Stimulated activated CD4-positive, alpha-beta T cell treated with anti-CD3 and anti-CD28 coated beads, TNF-alpha, amount 100 ng/mL, for 48 hours (primary cell): Measurements from ENCODE around the gene RASAL2.
"Not testable (repeated sequence)": the region's sequence is repeated elsewhere in the genome, so short reads cannot be mapped to it uniquely, and the experiment has no call there.

Source experiments
- DNase-seq, 3 donors: peaks; one replicate each; pipeline ENCODE4 v3.0.0-alpha.2; 2020; ENCODE audit warnings: low read depth in 3 of 3

RASAL2 gene

GRCh38 chr1:178283409-178283808 is 189.5 kb downstream of the RASAL2 start:
- no peak for DNase-seq

DNA sequence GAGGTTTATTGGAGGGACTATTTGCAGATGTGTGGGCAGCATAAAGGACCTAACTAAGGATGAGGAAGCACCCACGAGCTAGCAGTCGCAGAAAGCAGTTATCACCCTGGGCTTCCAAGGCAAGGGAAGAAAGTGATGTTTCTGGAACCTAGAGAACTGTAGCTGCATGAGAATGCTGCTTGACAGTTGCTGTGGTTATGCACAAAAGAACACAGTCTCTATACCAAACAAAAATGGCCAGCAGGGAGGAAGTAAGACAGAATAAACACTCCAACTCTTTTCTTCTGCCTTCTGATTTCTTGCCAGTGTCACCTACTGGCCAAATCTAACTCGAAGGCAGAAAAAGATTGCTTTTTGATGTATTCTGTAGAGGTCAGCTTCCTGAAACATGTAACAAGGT is 190.2 kb downstream of the RASAL2 start:
- no peak for DNase-seq

GRCh38 chr1:178291166-178291565 is 197.3 kb downstream of the RASAL2 start:
- no peak for DNase-seq

GRCh38 chr1:178294654-178295053 is 200.8 kb downstream of the RASAL2 start:
- DNase-seq, result no peak

DNA sequence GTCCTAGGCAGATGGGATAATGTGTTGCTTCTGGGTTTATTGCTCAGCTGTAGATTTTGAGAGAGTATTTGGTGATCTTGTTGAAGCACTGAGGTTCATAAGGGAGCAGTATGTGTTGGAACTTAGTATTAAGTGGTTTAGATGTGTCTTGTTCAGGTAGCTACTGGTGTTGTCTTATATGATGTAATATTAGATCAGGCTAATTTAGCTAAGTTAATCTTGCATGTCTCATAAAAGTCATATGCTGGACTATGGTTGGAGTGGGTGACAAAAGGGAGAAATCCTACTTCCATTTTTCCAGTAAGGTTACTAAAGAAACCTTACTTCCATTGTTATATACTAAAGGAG is 206.4 kb downstream of the RASAL2 start:
- DNase-seq, result no peak

DNA sequence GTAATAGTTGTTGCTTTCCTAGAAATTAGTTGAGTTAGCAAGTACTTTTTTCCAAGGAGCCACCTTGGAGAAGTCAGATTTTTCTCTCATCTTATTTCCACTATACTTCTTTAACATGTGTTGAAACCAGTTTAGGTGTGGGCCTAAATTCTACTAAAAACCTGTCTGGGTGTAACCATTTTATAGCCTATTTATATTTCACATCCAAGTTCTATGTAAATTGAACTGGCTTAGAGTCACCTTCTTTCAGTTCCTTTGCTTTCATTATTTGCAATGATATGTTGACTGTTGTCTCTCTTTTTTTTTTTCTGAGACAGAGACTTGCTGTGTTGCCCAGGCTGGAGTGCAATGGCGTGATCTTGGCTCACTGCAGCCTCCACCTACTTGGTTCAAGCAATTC is 207.2 kb downstream of the RASAL2 start:
- no peak for DNase-seq

DNA sequence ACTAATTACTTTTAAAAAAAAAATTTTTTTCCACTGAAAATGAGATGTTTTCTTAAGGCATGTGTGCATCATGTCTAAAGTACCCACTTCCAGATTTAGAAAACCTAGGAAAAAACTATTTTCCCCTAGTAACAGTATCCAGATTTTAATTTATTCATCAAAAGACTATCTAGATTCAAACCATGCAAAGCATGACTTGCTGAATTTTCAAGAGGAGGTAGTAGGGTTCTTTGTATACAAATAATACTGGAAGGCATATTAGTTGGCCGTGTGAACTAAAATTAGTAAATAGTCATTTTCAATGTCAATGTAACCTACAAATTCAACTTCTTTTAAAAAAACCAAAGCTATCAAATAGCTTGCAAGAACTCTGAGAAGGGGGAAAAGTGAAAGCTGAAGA is 213.4 kb downstream of the RASAL2 start:
- no peak for DNase-seq

DNA sequence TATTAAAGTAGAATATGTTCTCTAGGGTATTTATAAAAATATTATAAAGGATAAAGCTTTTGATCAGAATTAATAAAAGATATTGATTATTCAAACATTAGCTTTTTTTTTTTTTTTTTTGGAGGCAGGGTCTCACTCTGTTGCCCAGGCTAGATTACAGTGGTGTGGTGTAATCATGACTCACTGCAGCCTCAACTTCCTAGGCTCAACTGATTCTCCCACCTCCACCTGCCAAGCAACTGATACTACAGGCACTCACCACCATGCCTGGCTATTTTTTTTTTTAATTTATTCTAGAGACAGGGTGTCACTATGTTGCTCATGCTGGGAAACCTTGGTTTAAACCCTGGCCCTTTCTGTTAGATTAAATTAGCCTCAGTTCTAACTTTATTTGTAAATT is 214.5 kb downstream of the RASAL2 start:
- no peak for DNase-seq

GRCh38 chr1:178310685-178311105 is 216.8 kb downstream of the RASAL2 start:
- no peak for DNase-seq

DNA sequence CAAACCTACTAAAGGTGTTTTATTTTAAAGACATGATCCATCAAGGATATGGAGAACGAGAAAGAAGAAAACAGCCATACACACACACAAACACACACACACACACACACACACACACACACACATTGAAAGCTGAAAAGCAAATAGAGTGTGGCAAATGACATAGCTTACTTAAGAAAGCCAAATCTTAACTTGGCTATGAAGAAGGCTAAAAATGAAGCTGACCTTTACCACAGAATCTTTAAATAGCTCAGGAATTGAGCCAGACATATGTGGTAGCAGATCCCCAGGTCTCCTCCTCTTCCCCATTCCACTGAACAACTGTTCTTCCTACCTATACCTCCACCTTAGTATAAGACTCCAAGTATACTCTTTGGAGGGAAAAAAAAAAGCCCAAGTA is 217.3 kb downstream of the RASAL2 start:
- no peak for DNase-seq

GRCh38 chr1:178320280-178320982 is 226.5 kb downstream of the RASAL2 start:
- not testable (repeated sequence) for DNase-seq

DNA sequence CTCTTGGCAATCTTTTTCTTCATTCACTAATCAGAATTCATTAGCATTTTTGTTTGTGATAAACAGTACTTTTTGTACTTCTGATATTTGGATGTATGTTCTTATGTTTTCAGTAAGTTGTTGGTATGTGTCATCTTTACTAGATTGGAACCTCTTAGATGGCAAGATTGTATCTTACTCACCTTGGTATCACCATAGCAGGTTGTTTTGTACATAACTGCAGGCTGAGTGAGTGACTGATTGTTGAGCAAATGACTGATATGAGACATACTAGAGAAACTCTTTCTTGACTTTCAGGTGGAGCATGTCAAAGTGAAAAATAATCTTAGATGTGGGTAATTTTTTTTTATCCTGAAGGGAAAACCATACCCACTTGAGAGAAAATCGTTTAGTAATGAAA is 229.2 kb downstream of the RASAL2 start:
- DNase-seq, result no peak

DNA sequence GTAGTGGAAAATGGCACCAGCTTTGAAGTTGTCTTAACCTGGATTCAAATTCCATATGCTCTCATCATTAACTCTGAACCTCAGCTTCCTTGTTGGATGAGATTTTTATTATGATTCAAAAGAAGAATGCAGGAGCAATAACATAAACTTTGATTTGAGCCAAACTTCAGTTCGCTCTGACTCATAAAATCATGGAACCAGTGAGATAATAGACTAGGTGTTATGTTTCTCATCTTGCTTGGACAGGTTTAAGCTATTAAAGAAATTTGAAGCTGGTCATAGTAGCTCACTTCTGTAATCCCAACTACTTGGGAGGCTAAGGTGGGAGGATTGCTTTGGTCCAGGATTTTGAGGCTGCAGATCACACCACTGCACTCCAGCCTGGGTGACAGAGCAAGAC is 230.1 kb downstream of the RASAL2 start:
- DNase-seq, result no peak

GRCh38 chr1:178328728-178329127 is 234.8 kb downstream of the RASAL2 start:
- no peak for DNase-seq

GRCh38 chr1:178330153-178330552 is 236.2 kb downstream of the RASAL2 start:
- no peak for DNase-seq

GRCh38 chr1:178330848-178331497 is 237.1 kb downstream of the RASAL2 start:
- no peak for DNase-seq

GRCh38 chr1:178335426-178335825 is 241.5 kb downstream of the RASAL2 start:
- no peak for DNase-seq

- no peak for DNase-seq
Measured at GRCh38 chr1:178337091-178337706, 243.3 kb downstream of the RASAL2 start.

GRCh38 chr1:178339834-178340233 is 245.9 kb downstream of the RASAL2 start:
- DNase-seq, result no peak

GRCh38 chr1:178341261-178341956 is 247.5 kb downstream of the RASAL2 start:
- no peak for DNase-seq

DNA sequence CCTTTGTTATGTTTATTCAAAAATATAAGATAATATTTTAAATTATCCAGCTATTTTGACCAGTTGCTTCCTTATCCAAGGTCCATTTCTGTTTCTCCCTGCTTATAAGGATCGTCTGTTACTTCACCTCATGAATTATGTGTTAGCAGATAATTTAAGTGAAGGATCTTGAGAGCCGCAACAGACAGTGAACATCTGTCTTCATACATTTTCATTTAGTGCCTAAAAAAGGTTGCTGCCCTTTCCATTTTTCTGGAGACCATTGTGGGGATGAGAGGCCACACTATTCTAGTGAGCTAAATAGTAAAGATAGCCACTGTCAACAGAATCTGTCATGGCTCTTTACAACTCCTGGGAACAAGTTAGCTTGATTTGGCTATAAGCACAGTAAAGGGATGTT is 248.8 kb downstream of the RASAL2 start:
- no peak for DNase-seq

DNA sequence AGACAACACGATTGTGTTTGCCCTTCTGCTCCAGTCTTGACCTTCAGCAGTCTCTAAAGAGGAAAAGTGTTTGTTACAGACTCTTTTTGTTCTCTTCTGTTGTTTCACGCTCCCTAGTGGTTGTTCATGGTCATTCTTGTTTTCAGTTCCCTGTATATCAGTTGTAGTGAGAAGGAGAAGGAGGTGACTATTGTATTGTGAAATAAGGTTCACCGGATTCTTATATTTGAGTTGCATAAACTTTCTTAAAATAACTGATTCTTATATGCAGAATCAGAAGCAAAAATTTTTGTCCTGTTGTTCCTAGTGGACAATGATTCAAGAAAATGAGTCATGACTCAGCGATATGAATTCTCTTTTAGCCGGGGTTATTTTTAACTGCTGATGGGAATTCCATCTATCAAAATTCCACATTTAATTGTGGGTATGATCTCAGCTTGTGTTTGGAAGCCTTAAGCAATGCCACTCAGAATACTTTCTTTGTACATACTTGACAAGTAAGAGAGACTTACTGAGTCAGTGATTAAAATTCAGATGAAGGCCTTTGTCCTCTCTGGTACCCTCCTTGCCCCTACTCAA is 250.7 kb downstream of the RASAL2 start:
- DNase-seq, result no peak
